ENCODE measurements around the gene PTPRN2. TPM values are rescaled to one million over a fixed set of nuclear protein-coding genes. Genes with fewer than 3 reads are reported as not detected.

The PTPRN2 gene
- polyA plus RNA-seq, 1 of the 3 experiments (the other 2 are of a cell fraction) = 4.0 TPM

DNA sequence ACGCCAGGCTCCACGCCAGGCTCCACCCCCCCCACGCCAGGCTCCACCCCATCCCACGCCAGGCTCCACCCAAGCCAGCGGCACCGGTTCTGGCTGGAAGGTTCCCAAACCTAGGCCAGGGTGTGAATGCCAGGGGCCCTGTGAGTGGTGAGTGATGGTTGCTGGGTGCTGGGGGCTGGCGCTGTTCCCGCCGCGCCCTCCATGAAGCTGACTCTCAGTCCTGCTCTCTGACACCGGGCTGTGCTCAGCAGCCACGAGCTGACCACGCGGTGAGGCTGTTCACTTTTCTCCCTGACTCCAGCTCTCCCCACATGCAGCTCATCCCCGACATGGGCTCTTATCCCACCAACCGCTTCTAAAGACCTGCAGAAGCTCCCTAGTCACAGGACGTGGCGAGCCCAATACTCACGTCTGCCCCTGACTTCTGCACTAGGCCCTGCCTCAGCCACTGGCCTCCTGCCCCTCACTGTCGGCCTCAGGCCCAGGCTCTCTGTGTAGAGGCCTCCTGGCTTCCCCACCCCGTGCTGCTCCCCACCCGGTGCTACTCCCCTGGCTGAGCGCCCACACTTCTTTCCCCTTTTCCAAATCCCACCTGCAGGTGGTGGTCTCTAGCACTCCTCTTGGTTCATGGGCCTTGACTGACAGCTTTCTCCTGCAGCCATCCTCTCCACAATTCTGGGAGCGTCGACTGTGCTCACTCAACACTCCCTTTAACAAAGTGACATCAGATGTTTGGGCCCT lies 603.0 kb downstream of the PTPRN2 start:
- WGBS (ENCODE audit: low lambda C conversion rate) = 71% methylated on average over 22 of the region's 25 CpGs
- H3K4me2 ChIP-seq = no peak overlapping the region
- H3K27ac ChIP-seq (ENCODE audit: low read depth in 2 of 2, low read length in 1 of 2) = no peak overlapping the region
- TF ChIP-seq, protein P1, sequence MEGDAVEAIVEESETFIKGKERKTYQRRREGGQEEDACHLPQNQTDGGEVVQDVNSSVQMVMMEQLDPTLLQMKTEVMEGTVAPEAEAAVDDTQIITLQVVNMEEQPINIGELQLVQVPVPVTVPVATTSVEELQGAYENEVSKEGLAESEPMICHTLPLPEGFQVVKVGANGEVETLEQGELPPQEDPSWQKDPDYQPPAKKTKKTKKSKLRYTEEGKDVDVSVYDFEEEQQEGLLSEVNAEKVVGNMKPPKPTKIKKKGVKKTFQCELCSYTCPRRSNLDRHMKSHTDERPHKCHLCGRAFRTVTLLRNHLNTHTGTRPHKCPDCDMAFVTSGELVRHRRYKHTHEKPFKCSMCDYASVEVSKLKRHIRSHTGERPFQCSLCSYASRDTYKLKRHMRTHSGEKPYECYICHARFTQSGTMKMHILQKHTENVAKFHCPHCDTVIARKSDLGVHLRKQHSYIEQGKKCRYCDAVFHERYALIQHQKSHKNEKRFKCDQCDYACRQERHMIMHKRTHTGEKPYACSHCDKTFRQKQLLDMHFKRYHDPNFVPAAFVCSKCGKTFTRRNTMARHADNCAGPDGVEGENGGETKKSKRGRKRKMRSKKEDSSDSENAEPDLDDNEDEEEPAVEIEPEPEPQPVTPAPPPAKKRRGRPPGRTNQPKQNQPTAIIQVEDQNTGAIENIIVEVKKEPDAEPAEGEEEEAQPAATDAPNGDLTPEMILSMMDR (IDR thresholded peaks at IDR 0.05) = no peak
- TF ChIP-seq SMC3 (IDR thresholded peaks at IDR 0.05; ENCODE audit: low read depth, low read length) (no peak), MXI1 (IDR thresholded peaks at IDR 0.05; ENCODE audit: low read depth, low read length) (no peak), NRF1 (IDR thresholded peaks at IDR 0.05; ENCODE audit: low read depth, low read length) (no peak), RFX5 (IDR thresholded peaks at IDR 0.05; ENCODE audit: low read length) (no peak), RAD21 (IDR thresholded peaks at IDR 0.05; ENCODE audit: low read length) (no peak), RCOR1 (IDR thresholded peaks at IDR 0.05; ENCODE audit: low read length) (no peak), TCF12 (IDR thresholded peaks at IDR 0.05) (no peak), TAF1 (IDR thresholded peaks at IDR 0.05; ENCODE audit: borderline replicate concordance, low read depth, low read length) (no peak)
- TF ChIP-seq, protein P2, sequence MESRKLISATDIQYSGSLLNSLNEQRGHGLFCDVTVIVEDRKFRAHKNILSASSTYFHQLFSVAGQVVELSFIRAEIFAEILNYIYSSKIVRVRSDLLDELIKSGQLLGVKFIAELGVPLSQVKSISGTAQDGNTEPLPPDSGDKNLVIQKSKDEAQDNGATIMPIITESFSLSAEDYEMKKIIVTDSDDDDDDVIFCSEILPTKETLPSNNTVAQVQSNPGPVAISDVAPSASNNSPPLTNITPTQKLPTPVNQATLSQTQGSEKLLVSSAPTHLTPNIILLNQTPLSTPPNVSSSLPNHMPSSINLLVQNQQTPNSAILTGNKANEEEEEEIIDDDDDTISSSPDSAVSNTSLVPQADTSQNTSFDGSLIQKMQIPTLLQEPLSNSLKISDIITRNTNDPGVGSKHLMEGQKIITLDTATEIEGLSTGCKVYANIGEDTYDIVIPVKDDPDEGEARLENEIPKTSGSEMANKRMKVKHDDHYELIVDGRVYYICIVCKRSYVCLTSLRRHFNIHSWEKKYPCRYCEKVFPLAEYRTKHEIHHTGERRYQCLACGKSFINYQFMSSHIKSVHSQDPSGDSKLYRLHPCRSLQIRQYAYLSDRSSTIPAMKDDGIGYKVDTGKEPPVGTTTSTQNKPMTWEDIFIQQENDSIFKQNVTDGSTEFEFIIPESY (IDR thresholded peaks at IDR 0.05; ENCODE audit: borderline replicate concordance, low read depth) = no peak
- H3F3A ChIP-seq (replicated peaks; ENCODE audit: insufficient read depth) = no peaks in the 10 kb centered on the region
- H3K4me3 ChIP-seq (ENCODE audit: low read depth in 2 of 2, low read length in 1 of 2) = no peak overlapping the region
- no peaks in the 10 kb centered on the region for H3K79me2 ChIP-seq (ENCODE audit: insufficient read depth)
- ChIA-PET CTCF (interaction anchor here (1.1 kb wide), 1 partner anchor 294 kb away, joined by 3 read pairs; no protein-coding TSS in a partner anchor), POLR2A (no interaction called here)
- DNase-seq = no peak
- H3K36me3 ChIP-seq (replicated peaks in 1 of 2; ENCODE audit: control insufficient read depth in 1 of 2, insufficient read depth in 2 of 2, low read length in 1 of 2) = no peaks in the 10 kb centered on the region
- peaks cover 0 to 8% of the 10 kb centered on the region in 2 experiments; a peak in 1 of 4 replicates for H3K4me1 ChIP-seq (ENCODE audit: control insufficient read depth in 1 of 2, insufficient read depth in 2 of 2, low read depth in 1 of 2, low read length in 1 of 2)
- no peak overlapping the region for H3K9ac ChIP-seq
- no peaks in the 10 kb centered on the region for H4K20me1 ChIP-seq (ENCODE audit: insufficient read depth)
- H2AFZ ChIP-seq (ENCODE audit: low read depth) = no peak overlapping the region
- H3K27me3 ChIP-seq (ENCODE audit: insufficient read depth) = no peaks in the 10 kb centered on the region
- no peaks in the 10 kb centered on the region for H3K9me2 ChIP-seq
- no peaks in the 10 kb centered on the region for H3K9me3 ChIP-seq
